22Rv1 (cell line): ENCODE data around the gene CYSRT1.

Experiments used
- CTCF ChIP-seq: fragments of 450-650 bp; IDR thresholded peaks from 2 replicates; pipeline ENCODE4 v1.5.1; 2017; ENCODE audit warnings: mild to moderate bottlenecking
- ZFX ChIP-seq: fragments of 450-650 bp; IDR thresholded peaks from 2 replicates; pipeline ENCODE4 v1.6.1; 2017; ENCODE audit warnings: antibody characterized with exemption, borderline replicate concordance

GRCh38 chr9:137221506-137222111, 3.4 kb upstream of the CYSRT1 start:
- no peak for TF ChIP-seq CTCF
- no peak for TF ChIP-seq ZFX
